K562 (cell line): ENCODE results near the gene VIM. TPM values are rescaled to one million over a fixed set of nuclear protein-coding genes. Genes with fewer than 3 reads are reported as not detected.
A peak's percentile ranks its signal among the peaks of the same experiment; 100 is the strongest.

Experiments
- ATAC-seq: fragments of 200-7000 bp; cut with Tn5 transposase; 3 replicates; pipeline ENCODE4 v1.9.1; 2020; ENCODE audit warnings: moderate library complexity
- BruUV-seq: library from RNA; stranded (reverse); fragments of 400-500 nt; replicated peaks from 2 replicates; lab custom pipeline; 2021; lab: Mats Ljungman, UMichigan
- CTCF ChIA-PET: fragments of 300-600 bp; formaldehyde crosslinking; extraction: SDS; loops from one replicate; lab custom pipeline; 2021; ENCODE audit warnings: low intra/inter-chr PET ratio; lab: Yijun Ruan, JAX
- POLR2A ChIA-PET: fragments of 300-600, 350-650 bp; sonication (Branson Sonifier 250); formaldehyde crosslinking; extraction: SDS; loops from one replicate; lab custom pipeline; 2021; ENCODE audit warnings: antibody characterized with exemption, inconsistent platforms; lab: Yijun Ruan, JAX
- DNase-seq, 4 experiments: peaks; one replicate each; pipeline versions ENCODE4 v3.0.0 to v3.0.0-alpha.2; 2011 to 2018; ENCODE audit warnings: low spot score in 3 of 4, mixed read lengths in 3 of 4; ENCODE audit errors: extremely low read depth in 1 of 4
- FAIRE-seq: peaks from 2 replicates; lab custom pipeline; 2011; peaks lifted over from hg19 to GRCh38; lab: Jason Lieb, UNC
- H2AFZ ChIP-seq: 2 replicates; pipeline ENCODE4 v1.6.0; 2011; ENCODE audit warnings: low read depth, low read length, control low read depth, inconsistent platforms
- H3K27ac ChIP-seq: fragments of 200-600 bp; 3 replicates; pipeline ENCODE4 v1.8.0; 2011; ENCODE audit warnings: low read depth, mild to moderate bottlenecking, control low read depth, inconsistent platforms, low read length, moderate library complexity, mixed read lengths; ENCODE audit errors: extremely low read depth
- H3K27me3 ChIP-seq, 2 experiments: fragments of 300-600 bp in 1 of 2; 2 replicates in 1 of 2; 3 replicates in 1 of 2; pipeline versions ENCODE4 v1.6.0 to v1.8.0; 2011; ENCODE audit warnings: inconsistent platforms in 2 of 2, low read length in 2 of 2, mild to moderate bottlenecking in 1 of 2, mixed read lengths in 1 of 2, moderate library complexity in 1 of 2; ENCODE audit not compliant: control insufficient read depth in 2 of 2, insufficient read depth in 2 of 2
- H3K36me3 ChIP-seq: fragments of 300-600 bp; 3 replicates; pipeline ENCODE4 v1.8.0; 2011; ENCODE audit warnings: mild to moderate bottlenecking, low read length, inconsistent platforms; ENCODE audit not compliant: control insufficient read depth, insufficient read depth
- H3K4me1 ChIP-seq, 2 experiments: fragments of 200-600 bp in 1 of 2; replicated peaks in 1 of 2; 2 replicates in 1 of 2; 3 replicates in 1 of 2; pipeline versions ENCODE4 v1.5.1 to v1.8.0; 2011; ENCODE audit warnings: inconsistent platforms in 2 of 2, low read length in 2 of 2, mild to moderate bottlenecking in 1 of 2, mixed read lengths in 1 of 2, moderate library complexity in 1 of 2; ENCODE audit not compliant: control insufficient read depth in 2 of 2, insufficient read depth in 2 of 2
- H3K4me2 ChIP-seq: 2 replicates; pipeline ENCODE4 v1.6.1; 2011; ENCODE audit warnings: low read length, control low read depth, inconsistent platforms, mixed read lengths; ENCODE audit not compliant: insufficient read depth
- H3K4me3 ChIP-seq: fragments of 200-600 bp; sonication (generic), shearing (Covaris generic); 2 replicates; pipeline ENCODE4 v1.5.1; 2016; ENCODE audit warnings: control low read depth, inconsistent platforms
- H3K79me2 ChIP-seq: fragments of 200-600 bp; 3 replicates; pipeline ENCODE4 v1.8.0; 2011; ENCODE audit warnings: low read length, inconsistent platforms; ENCODE audit not compliant: control insufficient read depth, insufficient read depth
- H3K9ac ChIP-seq, 2 experiments: 2 replicates each; pipeline versions ENCODE4 v1.6.0 to v1.6.1; 2011; ENCODE audit warnings: low read depth in 2 of 2, low read length in 2 of 2, control low read depth in 1 of 2, inconsistent platforms in 1 of 2, mild to moderate bottlenecking in 1 of 2, mixed read lengths in 1 of 2; ENCODE audit not compliant: insufficient read depth in 1 of 2
- H3K9me1 ChIP-seq: one replicate; pipeline ENCODE4 v1.6.0; 2011; ENCODE audit warnings: inconsistent platforms, mild to moderate bottlenecking, low read length, moderate library complexity; ENCODE audit not compliant: control insufficient read depth, insufficient read depth
- H3K9me3 ChIP-seq: replicated peaks from 2 replicates; pipeline ENCODE4 v1.5.1; 2011; ENCODE audit warnings: low read depth, low read length, inconsistent platforms; ENCODE audit not compliant: control insufficient read depth, insufficient read depth
- H4K20me1 ChIP-seq: replicated peaks from 2 replicates; pipeline ENCODE4 v1.6.1; 2011; ENCODE audit warnings: low read length, inconsistent platforms, mixed read lengths; ENCODE audit not compliant: control insufficient read depth, insufficient read depth
- CBFB ChIP-seq: sonication (generic); formaldehyde crosslinking; IDR thresholded peaks from 2 replicates; pipeline ENCODE4 v1.4.0; 2020; ENCODE audit warnings: mild to moderate bottlenecking, missing genetic modification reagents
- CBX3 ChIP-seq, 2 experiments: IDR thresholded peaks; 1 replicate in 1 of 2; 2 replicates in 1 of 2; pipeline ENCODE4 v1.6.1; 2012; ENCODE audit warnings: inconsistent platforms in 2 of 2, low read length in 2 of 2, borderline replicate concordance in 1 of 2, control low read depth in 1 of 2
- DMBX1 ChIP-seq: fragments of 250-450 bp; sonication (Bioruptor Pico); IDR thresholded peaks from 2 replicates; pipeline ENCODE4 v1.8.0; 2022; ENCODE audit warnings: inconsistent platforms, mild to moderate bottlenecking, moderate library complexity, borderline replicate concordance
- HDAC1 ChIP-seq, 2 experiments: fragments of 450-650 bp; IDR thresholded peaks; 2 replicates each; pipeline ENCODE4 v1.6.1; 2016 to 2017; ENCODE audit warnings: inconsistent platforms in 1 of 2, mild to moderate bottlenecking in 1 of 2, moderate library complexity in 1 of 2
- MTF1 ChIP-seq: fragments of 250-450 bp; sonication (Bioruptor Pico); IDR thresholded peaks from 2 replicates; pipeline ENCODE4 v1.9.0; 2021; ENCODE audit warnings: moderate library complexity, mild to moderate bottlenecking, inconsistent platforms, borderline replicate concordance
- NFRKB ChIP-seq: fragments of 450-650 bp; IDR thresholded peaks from 2 replicates; pipeline ENCODE4 v1.6.1; 2016; ENCODE audit warnings: low read depth
- NR2C1 ChIP-seq, 2 experiments: fragments of 450-650 bp; IDR thresholded peaks; 2 replicates each; pipeline ENCODE4 v1.6.1; 2017; ENCODE audit warnings: mild to moderate bottlenecking in 2 of 2, antibody characterized with exemption in 1 of 2, inconsistent platforms in 1 of 2, missing compliant biosample characterization in 1 of 2, missing genetic modification characterization in 1 of 2
- TOE1 ChIP-seq, 2 experiments: fragments of 450-650 bp in 1 of 2; sonication (generic) in 1 of 2; formaldehyde crosslinking in 1 of 2; IDR thresholded peaks; 2 replicates each; pipeline versions ENCODE4 v1.7.1 to v1.8.0; 2016 to 2022; ENCODE audit warnings: borderline replicate concordance in 2 of 2, mild to moderate bottlenecking in 2 of 2, antibody characterized with exemption in 1 of 2, inconsistent platforms in 1 of 2, low read depth in 1 of 2, missing genetic modification reagents in 1 of 2, moderate library complexity in 1 of 2
- ZNF707 ChIP-seq: fragments of 250-450 bp; sonication (Bioruptor Pico); conservative IDR thresholded peaks from 2 replicates; pipeline ENCODE4 v1.8.0; 2022; ENCODE audit warnings: inconsistent platforms, mild to moderate bottlenecking, moderate library complexity
- WGBS: fragments of 100-300 bp; shearing (Covaris generic); methylation state at CpG from one replicate; pipeline ENCODE4 v1.1.6; 2016; ENCODE audit warnings: low coverage, mixed read lengths; ENCODE audit not compliant: insufficient coverage; ENCODE audit errors: missing lambda C conversion rate; 5-methylcytosine and 5-hydroxymethylcytosine counted together
- in situ Hi-C: fragments of 300-500 bp; cut with MboI; formaldehyde crosslinking; loops from 4 replicates; pipeline ENCODE4 v1.15.0; 2018; ENCODE audit warnings: inconsistent platforms, mixed read lengths
- intact Hi-C: fragments of 100-400 bp; cut with micrococcal nuclease; formaldehyde crosslinking; loops from 2 replicates; pipeline ENCODE4 v1.14.2; 2022
- polyA plus RNA-seq, 8 experiments: library from polyadenylated mRNA; depleted of rRNA in 4 of 8; stranded (reverse) in 5 of 8; unstranded in 3 of 8; fragments of >200 nt; fragmentation: Nextera tagmentation in 2 of 8; fragmentation: Illumina TruSeq in 1 of 8; extraction: Ambion mirVana in 2 of 8; extraction: Trizol in 1 of 8; gene quantifications; 2 replicates each; pipeline versions ENCODE4 v1.2.1 to v1.2.3, GENCODE V29; 2011 to 2014; ENCODE audit warnings: inconsistent platforms in 1 of 8, missing spikeins in 1 of 8
- total RNA-seq, 7 experiments: library from RNA; depleted of rRNA in 6 of 7; stranded (reverse); fragments of >200 nt in 6 of 7; fragmentation: Illumina TruSeq in 2 of 7; extraction: Trizol in 2 of 7; gene quantifications; 2 replicates each; pipeline versions ENCODE4 v1.2.1 to v1.2.3, GENCODE V29; 2011 to 2021; ENCODE audit warnings: low replicate concordance in 1 of 7
- TF ChIP-seq, protein P1 (sequence below): sonication (generic); formaldehyde crosslinking; IDR thresholded peaks from 2 replicates; pipeline ENCODE4 v1.8.1; 2023; ENCODE audit warnings: mild to moderate bottlenecking, missing genetic modification reagents
- TF ChIP-seq, protein P2 (sequence below): fragments of 200-800 bp; sonication (Bioruptor generic); IDR thresholded peaks from 2 replicates; pipeline ENCODE4 v1.6.1; 2017; ENCODE audit warnings: missing genetic modification characterization, missing compliant biosample characterization
- TF ChIP-seq, protein P3 (sequence below): fragments of 250-450 bp; sonication (Bioruptor Pico); IDR thresholded peaks from 2 replicates; pipeline ENCODE4 v1.5.0; 2021

Gene VIM
- total and polyA plus RNA-seq, 9 of the 15 experiments (the other 6 are each of a cell fraction or from before 2014, with no cell fraction given) = 86.0 to 621 (median 383) TPM

DNA sequence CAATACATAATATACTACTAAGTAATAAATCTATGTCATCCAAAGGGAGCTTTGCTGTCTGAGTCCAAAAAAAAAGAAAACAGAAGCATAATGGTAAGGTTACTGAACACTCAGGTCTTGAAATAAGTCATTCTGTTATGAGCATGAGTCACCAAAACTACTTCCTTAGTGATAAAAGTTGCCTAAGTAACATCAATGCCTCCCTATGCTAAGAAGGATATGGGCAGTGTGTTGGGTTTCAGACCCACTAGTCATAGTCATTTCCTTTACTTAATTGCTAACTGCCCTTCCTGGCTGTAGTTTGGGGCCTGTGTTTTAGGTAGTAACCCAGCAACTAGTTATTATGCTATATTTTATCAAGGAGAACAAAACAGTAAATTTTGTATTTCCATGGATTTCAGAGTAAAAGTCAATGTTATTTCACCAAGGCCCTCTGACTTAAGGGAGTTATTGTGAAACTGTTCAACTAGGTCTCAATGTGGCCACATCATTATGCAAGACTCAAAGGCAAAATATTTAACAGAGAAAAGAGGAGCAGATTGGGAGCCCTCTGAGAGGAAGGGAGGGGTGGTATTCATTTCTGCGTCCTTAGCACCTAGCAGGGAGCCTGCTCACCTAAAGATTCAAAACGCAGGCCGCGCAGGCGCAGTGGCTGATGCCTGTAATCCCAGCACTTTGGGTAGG is 11.7 kb upstream of the VIM start (continued):
- TF ChIP-seq CBFB (CRISPR knock-in tag) (no peak), NR2C1 (IDR thresholded peaks at IDR 0.05) (no peak), NR2C1 (tag; IDR thresholded peaks at IDR 0.05) (0 out of 2 replicates have a peak, but pooled peaks have one; percentile 22), DMBX1 (CRISPR knock-in tag) (no peak; the same call in 1 of the 2 replicates)
- TF ChIP-seq, protein P1, sequence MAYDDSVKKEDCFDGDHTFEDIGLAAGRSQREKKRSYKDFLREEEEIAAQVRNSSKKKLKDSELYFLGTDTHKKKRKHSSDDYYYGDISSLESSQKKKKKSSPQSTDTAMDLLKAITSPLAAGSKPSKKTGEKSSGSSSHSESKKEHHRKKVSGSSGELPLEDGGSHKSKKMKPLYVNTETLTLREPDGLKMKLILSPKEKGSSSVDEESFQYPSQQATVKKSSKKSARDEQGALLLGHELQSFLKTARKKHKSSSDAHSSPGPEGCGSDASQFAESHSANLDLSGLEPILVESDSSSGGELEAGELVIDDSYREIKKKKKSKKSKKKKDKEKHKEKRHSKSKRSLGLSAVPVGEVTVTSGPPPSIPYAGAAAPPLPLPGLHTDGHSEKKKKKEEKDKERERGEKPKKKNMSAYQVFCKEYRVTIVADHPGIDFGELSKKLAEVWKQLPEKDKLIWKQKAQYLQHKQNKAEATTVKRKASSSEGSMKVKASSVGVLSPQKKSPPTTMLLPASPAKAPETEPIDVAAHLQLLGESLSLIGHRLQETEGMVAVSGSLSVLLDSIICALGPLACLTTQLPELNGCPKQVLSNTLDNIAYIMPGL (CRISPR knock-in tag) = no peak
- TF ChIP-seq, all 486 proteins: peak for 109

DNA sequence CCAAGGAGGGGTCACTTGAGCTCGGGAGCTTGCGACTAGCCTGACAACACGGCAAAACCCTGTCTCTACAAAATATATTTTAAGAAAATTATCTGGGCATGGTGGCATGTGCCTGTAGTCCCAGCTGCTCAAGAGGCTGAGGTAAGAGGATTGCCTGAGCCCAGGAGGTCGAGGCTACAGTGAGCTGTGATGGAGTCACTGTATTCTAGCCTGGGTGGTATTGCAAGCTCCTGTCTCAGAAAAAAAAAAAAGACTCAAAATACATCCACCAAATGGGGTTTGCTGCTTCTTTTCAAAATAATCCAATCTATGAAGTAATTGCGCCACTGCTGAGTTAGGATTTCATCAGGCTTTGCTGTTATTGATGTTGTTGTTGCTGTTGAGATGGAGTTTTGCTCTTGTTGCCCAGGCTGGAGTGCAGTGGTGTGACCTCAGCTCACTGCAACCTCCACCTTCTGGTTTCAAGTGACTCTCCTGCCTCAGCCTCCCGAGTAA is 11.1 kb upstream of the VIM start:
- peak overlapping the region; percentile 88 for H3K27ac ChIP-seq
- no peaks in the 10 kb centered on the region for H3K27me3 ChIP-seq
- DNase-seq (no peak), ATAC-seq (no peak), FAIRE-seq (no peak)
- intact Hi-C loops (loop anchor here (1.0 kb wide), 1 partner anchor 11 kb away; the partner anchor contains the start of gene VIM), in situ Hi-C loops (no loop called here)
- H3K4me3 ChIP-seq = no peak overlapping the region
- 0 out of 3 replicates have a peak, but pooled peaks cover 2% of the 10 kb centered on the region for H3K79me2 ChIP-seq
- peak overlapping the region; percentile 50 to 60; a peak in 3 of 4 replicates for H3K9ac ChIP-seq
- H3K36me3 ChIP-seq = no peaks in the 10 kb centered on the region
- H2AFZ ChIP-seq = peak overlapping the region; percentile 69
- WGBS = 58% methylated on average over 6 of the region's 6 CpGs
- no peaks in the 10 kb centered on the region for H3K9me3 ChIP-seq
- ChIA-PET POLR2A (interaction anchor here (1.8 to 2.0 kb wide), 2 partner anchors 10 to 16 kb away, joined by 5 to 8 read pairs; partner anchors contain the start of gene TRDMT1), CTCF (no interaction called here)
- no TSS peak for BruUV-seq
- H3K4me1 ChIP-seq = peaks cover 5 to 44% of the 10 kb centered on the region in 2 experiments
- no peaks in the 10 kb centered on the region for H3K9me1 ChIP-seq
- H3K4me2 ChIP-seq = peak overlapping the region; percentile 5; the same call in 1 of the 2 replicates
- H4K20me1 ChIP-seq = no peaks in the 10 kb centered on the region
- TF ChIP-seq ZNF707 = no peak
- 0 out of 2 replicates have a peak, but pooled peaks have one; percentile 77 for TF ChIP-seq NFRKB
- TF ChIP-seq HDAC1 (IDR thresholded peaks at IDR 0.05) = no peak
- TF ChIP-seq, protein P2, sequence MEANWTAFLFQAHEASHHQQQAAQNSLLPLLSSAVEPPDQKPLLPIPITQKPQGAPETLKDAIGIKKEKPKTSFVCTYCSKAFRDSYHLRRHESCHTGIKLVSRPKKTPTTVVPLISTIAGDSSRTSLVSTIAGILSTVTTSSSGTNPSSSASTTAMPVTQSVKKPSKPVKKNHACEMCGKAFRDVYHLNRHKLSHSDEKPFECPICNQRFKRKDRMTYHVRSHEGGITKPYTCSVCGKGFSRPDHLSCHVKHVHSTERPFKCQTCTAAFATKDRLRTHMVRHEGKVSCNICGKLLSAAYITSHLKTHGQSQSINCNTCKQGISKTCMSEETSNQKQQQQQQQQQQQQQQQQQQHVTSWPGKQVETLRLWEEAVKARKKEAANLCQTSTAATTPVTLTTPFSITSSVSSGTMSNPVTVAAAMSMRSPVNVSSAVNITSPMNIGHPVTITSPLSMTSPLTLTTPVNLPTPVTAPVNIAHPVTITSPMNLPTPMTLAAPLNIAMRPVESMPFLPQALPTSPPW (CRISPR knock-in tag) = 0 out of 2 replicates have a peak, but pooled peaks have one; percentile 6
- no peak for TF ChIP-seq TOE1 (IDR thresholded peaks at IDR 0.05; ENCODE audit: borderline replicate concordance)
- TF ChIP-seq TOE1 (CRISPR knock-in tag; IDR thresholded peaks at IDR 0.05; ENCODE audit: borderline replicate concordance, low read depth) = no peak
- no peak for TF ChIP-seq MTF1 (CRISPR knock-in tag)
- TF ChIP-seq, protein P3, sequence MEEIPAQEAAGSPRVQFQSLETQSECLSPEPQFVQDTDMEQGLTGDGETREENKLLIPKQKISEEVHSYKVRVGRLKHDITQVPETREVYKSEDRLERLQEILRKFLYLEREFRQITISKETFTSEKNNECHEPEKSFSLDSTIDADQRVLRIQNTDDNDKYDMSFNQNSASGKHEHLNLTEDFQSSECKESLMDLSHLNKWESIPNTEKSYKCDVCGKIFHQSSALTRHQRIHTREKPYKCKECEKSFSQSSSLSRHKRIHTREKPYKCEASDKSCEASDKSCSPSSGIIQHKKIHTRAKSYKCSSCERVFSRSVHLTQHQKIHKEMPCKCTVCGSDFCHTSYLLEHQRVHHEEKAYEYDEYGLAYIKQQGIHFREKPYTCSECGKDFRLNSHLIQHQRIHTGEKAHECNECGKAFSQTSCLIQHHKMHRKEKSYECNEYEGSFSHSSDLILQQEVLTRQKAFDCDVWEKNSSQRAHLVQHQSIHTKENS (CRISPR knock-in tag) = no peak
- TF ChIP-seq CBX3 (IDR thresholded peaks at IDR 0.05; ENCODE audit: borderline replicate concordance in 1 of 2, low read length in 2 of 2) = no peak
